Tibial nerve (tissue), 4 donors: ENCODE data around the gene REEP5. TPM values are rescaled to one million over a fixed set of nuclear protein-coding genes. Genes with fewer than 3 reads are reported as not detected.

Experiments
- DNase-seq, 2 donors: peaks; one replicate each; pipeline ENCODE4 v3.0.0-alpha.2; 2019; ENCODE audit warnings: low spot score in 2 of 2
- H3K27ac ChIP-seq, 4 donors: fragments of 200-600 bp; sonication (generic) in 3 of 4; one replicate each; pipeline ENCODE4 v1.5.1; 2017 to 2019; ENCODE audit warnings: mild to moderate bottlenecking in 1 of 4
- H3K27me3 ChIP-seq, 2 donors: fragments of 200-600 bp; sonication (generic) in 1 of 2; one replicate each; pipeline versions ENCODE4 v1.5.1 to v1.6.0; 2017 to 2019
- H3K36me3 ChIP-seq, 3 donors: fragments of 200-600 bp; sonication (generic); one replicate each; pipeline ENCODE4 v1.5.1; 2018 to 2019
- H3K4me1 ChIP-seq, 4 donors: fragments of 200-600 bp; sonication (generic) in 3 of 4; one replicate each; pipeline ENCODE4 v1.5.1; 2017 to 2019
- H3K4me3 ChIP-seq, 4 donors: fragments of 200-600 bp; sonication (generic) in 3 of 4; one replicate each; pipeline ENCODE4 v1.5.1; 2017 to 2019; ENCODE audit warnings: mild to moderate bottlenecking in 1 of 4, moderate library complexity in 1 of 4
- H3K9me3 ChIP-seq, 4 donors: fragments of 200-600 bp; sonication (generic) in 3 of 4; one replicate each; pipeline ENCODE4 v1.5.1; 2017 to 2019
- CTCF ChIP-seq, 5 experiments: fragments of 200-600 bp in 3 of 5; fragments of 450-650 bp in 2 of 5; sonication (generic) in 3 of 5; IDR thresholded peaks; one replicate each; pipeline ENCODE4 v1.5.1; 2016 to 2019; ENCODE audit warnings: antibody characterized with exemption in 5 of 5, mild to moderate bottlenecking in 3 of 5, moderate library complexity in 2 of 5
- EP300 ChIP-seq, 2 donors: sonication (generic); formaldehyde crosslinking; IDR thresholded peaks; one replicate each; pipeline ENCODE4 v1.6.1; 2017; ENCODE audit warnings: antibody characterized with exemption in 2 of 2, mild to moderate bottlenecking in 1 of 2
- POLR2A ChIP-seq, 2 donors: fragments of 450-650 bp; IDR thresholded peaks; one replicate each; pipeline ENCODE4 v1.6.1; 2017; ENCODE audit warnings: antibody characterized with exemption in 2 of 2, mild to moderate bottlenecking in 2 of 2, moderate library complexity in 2 of 2
- WGBS, 2 donors: methylation state at CpG; one replicate each; pipeline ENCODE4 v1.1.5; 2018; 5-methylcytosine and 5-hydroxymethylcytosine counted together
- total RNA-seq, 4 donors: library from RNA; depleted of rRNA; stranded (reverse); fragments of >200 nt; gene quantifications; one replicate each; pipeline ENCODE4 v1.1.0, GENCODE V29; 2016

The REEP5 gene
- total RNA-seq, 4 donors from 2014 or later = 81.9 to 101 (median 94.6) TPM

DNA sequence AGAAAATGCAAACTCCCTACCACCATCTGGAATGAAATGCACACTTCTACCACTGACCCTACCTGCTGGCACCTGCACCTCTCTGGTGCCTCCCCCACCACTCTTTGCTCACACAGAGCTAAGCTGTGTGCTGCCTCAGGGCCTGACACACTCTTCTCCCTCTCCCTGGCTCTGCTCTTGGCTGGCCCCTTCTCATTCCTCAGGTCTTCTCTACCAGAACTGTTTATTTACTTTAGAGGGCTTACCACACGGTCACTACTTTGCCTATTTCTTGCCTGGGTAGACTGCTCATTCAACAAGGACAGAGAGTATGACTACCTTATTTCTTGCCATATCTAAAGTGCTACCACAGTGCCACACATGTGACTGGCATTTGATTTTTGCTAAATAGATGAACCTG is 3.3 kb downstream of the REEP5 start:
- Histone ChIP-seq H3K36me3 (peaks cover 0 to 39% (median 0%) of the 10 kb centered on the region in 3 donors), H3K27ac (no peak overlapping the region), H3K4me1 (peaks cover 0 to 85% (median 37%) of the 10 kb centered on the region in 4 donors), H3K27me3 (no peaks in the 10 kb centered on the region), H3K9me3 (no peaks in the 10 kb centered on the region), H3K4me3 (no peak overlapping the region)
- 55 to 75% methylated on average over 1 of the region's 1 CpG for WGBS, 2 donors
- DNase-seq = no peak
- TF ChIP-seq EP300 (IDR thresholded peaks at IDR 0.05) = no peak
- TF ChIP-seq CTCF (IDR thresholded peaks at IDR 0.05) = no peak
- TF ChIP-seq POLR2A (IDR thresholded peaks at IDR 0.05) = no peak

DNA sequence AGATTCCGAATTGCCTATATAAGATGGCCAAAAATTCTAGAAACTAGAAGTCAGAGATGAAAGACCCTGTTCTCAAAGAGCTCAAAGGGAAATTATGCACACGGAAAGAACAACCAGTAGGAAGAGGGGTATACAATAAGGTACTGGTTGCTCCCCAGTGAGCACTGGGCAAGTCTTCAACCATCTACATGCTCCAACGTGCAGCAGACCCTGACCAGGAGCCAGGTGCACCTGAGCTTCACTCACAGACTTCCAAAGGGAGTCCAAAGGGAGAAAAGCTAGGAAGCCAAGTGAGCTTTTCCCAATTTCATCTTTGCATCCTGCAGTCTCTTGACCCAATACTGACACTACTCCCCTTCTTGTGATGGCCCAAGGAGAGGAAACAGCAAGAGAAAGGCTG is 3.9 kb downstream of the REEP5 start:
- Histone ChIP-seq H3K4me3 (no peak overlapping the region), H3K27me3 (no peaks in the 10 kb centered on the region), H3K4me1 (peaks cover 0 to 82% (median 36%) of the 10 kb centered on the region in 4 donors), H3K27ac (no peak overlapping the region), H3K9me3 (no peaks in the 10 kb centered on the region), H3K36me3 (peaks cover 0 to 41% (median 0%) of the 10 kb centered on the region in 3 donors)
- TF ChIP-seq CTCF (IDR thresholded peaks at IDR 0.05) = no peak
- 78 to 81% methylated on average over 3 of the region's 3 CpGs for WGBS, 2 donors
- no peak for DNase-seq

GRCh38 chr5:112917453-112917995 is 4.5 kb downstream of the REEP5 start:
- H3K4me1 ChIP-seq = peaks cover 0 to 82% (median 33%) of the 10 kb centered on the region in 4 donors
- no peak overlapping the region for H3K4me3 ChIP-seq
- H3K27ac ChIP-seq = no peak overlapping the region
- peaks cover 0 to 41% (median 0%) of the 10 kb centered on the region in 3 donors for H3K36me3 ChIP-seq
- no peak for TF ChIP-seq POLR2A (IDR thresholded peaks at IDR 0.05)
- no peak for TF ChIP-seq EP300 (IDR thresholded peaks at IDR 0.05)
- TF ChIP-seq CTCF (IDR thresholded peaks at IDR 0.05) = no peak
- H3K9me3 ChIP-seq = no peaks in the 10 kb centered on the region
- H3K27me3 ChIP-seq = no peaks in the 10 kb centered on the region
- WGBS, 2 donors = 86 to 89% methylated on average over 2 of the region's 2 CpGs
- no peak for DNase-seq

GRCh38 chr5:112915831-112916230 is 6.2 kb downstream of the REEP5 start:
- H3K27ac ChIP-seq = no peak overlapping the region
- TF ChIP-seq POLR2A (IDR thresholded peaks at IDR 0.05) (no peak), EP300 (IDR thresholded peaks at IDR 0.05) (no peak), CTCF (IDR thresholded peaks at IDR 0.05) (no peak)
- peaks cover 0 to 95% (median 32%) of the 10 kb centered on the region in 4 donors for H3K4me1 ChIP-seq
- no peak for DNase-seq
- H3K27me3 ChIP-seq = no peaks in the 10 kb centered on the region
- WGBS, 2 donors = 9 to 16% methylated on average over 1 of the region's 1 CpG
- H3K36me3 ChIP-seq = peaks cover 0 to 41% (median 0%) of the 10 kb centered on the region in 3 donors
- H3K4me3 ChIP-seq = no peak overlapping the region
- H3K9me3 ChIP-seq = no peaks in the 10 kb centered on the region

DNA sequence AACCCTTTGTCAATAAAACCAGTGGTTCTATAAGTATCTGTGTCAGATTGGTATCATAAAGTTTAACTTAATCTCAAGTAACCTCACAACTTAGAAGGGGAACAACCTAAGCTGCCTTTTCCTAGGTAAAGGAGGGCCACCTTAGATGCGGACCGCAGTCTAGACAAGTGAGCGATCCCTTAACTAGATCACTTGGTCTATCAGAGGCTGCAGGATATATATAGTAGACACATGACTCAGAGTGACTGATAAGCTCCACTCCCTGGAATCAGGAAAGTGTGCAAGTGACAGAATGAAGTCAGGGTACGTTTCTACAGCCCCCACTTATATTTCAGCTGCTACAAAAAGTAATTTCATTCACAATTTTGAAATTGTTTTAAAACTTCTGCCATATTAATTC is 7.4 kb downstream of the REEP5 start:
- Histone ChIP-seq H3K4me1 (peaks cover 0 to 85% (median 19%) of the 10 kb centered on the region in 4 donors), H3K27ac (no peak overlapping the region), H3K4me3 (no peak overlapping the region), H3K9me3 (no peaks in the 10 kb centered on the region), H3K27me3 (no peaks in the 10 kb centered on the region), H3K36me3 (peaks cover 0 to 45% (median 0%) of the 10 kb centered on the region in 3 donors)
- 86 to 89% methylated on average over 4 of the region's 4 CpGs for WGBS, 2 donors
- no peak for TF ChIP-seq POLR2A (IDR thresholded peaks at IDR 0.05)
- no peak for TF ChIP-seq EP300 (IDR thresholded peaks at IDR 0.05)
- no peak for TF ChIP-seq CTCF (IDR thresholded peaks at IDR 0.05)
- no peak for DNase-seq
